T1000 (cell line): ENCODE measurements around the gene PCIF1.
"Not testable (repeated sequence)": the region's sequence is repeated elsewhere in the genome, so short reads cannot be mapped to it uniquely, and the experiment has no call there.

ENCODE experiments used
- DNase-seq: peaks from one replicate; lab custom pipeline; 2025; ENCODE audit warnings: mixed read lengths; lab: John Stamatoyannopoulos, UW

PCIF1 gene

GRCh38 chr20:45924391-45925261 is 9.9 kb upstream of the PCIF1 start:
- DNase-seq, result no peak

DNA sequence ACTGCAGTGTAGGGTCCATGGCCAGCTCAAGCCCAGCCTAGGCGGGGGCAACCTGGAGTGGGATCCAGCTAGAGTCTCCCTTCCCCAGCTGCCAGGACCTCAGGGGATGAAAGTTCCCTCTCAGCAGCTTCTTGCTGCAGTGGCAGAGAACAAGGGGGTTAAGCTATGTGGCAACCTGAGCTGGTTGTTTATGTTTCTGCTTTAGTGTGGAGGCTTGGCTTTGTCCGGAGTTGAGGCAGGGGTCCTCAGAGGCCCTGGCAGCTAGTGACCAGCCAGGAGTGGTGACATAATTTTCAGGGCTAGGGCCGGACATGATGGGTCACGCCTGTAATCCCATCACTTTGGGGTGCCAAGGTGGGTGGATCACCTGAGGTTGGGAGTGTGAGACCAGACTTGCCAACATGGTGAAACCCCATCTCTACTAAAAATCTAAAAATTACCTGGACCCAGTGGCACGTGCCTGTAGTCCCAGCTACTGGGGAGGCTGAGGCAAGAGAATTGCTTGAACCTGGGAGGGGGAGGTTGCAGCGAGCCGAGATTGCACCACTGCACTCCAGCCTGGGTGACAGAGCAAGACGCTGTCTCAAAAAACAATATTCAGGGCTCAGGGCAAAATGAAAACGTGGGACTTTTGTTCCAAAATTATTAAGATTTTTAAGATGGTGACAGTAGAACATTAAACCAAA is 8.5 kb upstream of the PCIF1 start:
- no peak for DNase-seq

GRCh38 chr20:45926731-45927070 is 7.8 kb upstream of the PCIF1 start:
- DNase-seq, result no peak

DNA sequence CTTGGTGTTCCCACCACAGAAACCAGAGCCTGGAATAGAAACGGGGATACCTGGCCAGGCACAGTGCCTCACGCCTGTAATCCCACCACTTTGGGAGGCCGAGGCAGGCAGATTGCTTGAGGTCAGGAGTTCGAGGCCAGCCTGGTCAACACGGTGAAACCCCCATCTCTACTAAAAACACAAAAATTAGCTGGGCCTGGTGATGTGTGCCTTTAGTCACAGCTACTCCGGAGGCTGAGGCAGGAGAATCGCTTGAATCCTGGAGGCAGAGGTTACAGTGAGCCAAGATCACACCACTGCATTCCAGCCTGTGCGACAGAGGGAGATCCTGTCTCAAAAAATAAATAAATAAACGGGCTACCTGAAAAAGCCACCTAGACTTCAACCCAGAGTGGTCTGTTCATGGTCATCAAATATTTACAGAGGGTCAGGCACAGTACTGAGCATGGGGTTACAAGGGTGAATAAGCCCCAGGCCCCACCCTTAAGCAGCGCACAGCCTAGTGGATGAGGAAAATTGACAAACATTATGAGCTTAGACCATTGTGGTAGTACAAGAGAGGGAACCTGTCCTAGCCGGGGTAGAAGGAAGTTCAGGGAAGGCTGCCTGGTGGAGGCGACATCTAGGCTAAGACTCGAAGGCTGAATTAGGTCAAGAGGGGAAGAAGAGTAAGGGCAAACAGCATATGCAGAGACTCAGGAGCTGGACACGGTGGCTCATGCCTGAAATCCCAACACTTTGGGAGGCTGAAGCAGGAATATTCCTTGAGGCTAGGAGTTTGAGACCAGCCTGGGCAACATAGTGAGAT is 7.2 kb upstream of the PCIF1 start:
- DNase-seq, result no peak

GRCh38 chr20:45931680-45932079 is 2.8 kb upstream of the PCIF1 start:
- DNase-seq, result not testable (repeated sequence)

DNA sequence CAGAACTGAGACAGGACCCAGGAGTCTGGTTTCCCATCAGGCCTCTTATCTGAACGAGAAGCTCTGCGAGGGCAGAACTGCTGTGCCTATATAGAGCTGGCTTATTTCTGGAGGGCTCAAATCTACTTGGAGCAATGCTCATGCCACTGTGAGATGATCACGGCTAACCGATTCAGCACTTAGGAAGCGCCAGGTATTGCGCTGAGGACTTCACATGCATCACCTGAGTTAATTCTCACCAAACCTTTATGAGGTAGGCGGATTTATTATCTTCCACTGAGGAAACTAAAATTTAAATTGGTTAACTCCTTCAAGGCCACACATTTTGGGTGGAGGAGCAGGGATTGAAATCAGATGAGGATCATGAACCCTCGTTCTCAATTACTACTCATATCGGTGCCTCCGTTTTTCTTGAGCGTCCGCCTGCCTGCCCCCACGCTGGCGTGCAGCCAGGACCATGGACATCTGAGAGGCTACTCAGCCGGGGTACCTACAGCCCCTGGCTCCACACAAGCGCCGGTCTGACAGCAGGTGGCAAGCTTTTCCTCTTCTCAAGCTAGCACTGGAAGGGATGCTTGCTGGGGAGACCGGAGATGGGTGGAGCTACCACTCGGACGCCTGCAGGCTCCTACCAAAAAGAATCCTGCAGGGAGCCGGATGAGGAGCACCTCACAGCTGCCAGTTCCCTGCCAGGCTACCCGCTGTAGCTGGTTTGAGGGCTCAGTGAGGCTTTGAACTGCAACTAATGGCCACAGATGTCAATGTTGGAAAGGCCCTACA is 1.0 kb upstream of the PCIF1 start:
- peak; percentile 52 for DNase-seq

- DNase-seq, result no peak
These were observed 367 bp upstream of the PCIF1 start for GRCh38 chr20:45934046-45934585.

- no peak for DNase-seq
These were observed 1.0 kb downstream of the PCIF1 start for GRCh38 chr20:45935416-45936046.

DNA sequence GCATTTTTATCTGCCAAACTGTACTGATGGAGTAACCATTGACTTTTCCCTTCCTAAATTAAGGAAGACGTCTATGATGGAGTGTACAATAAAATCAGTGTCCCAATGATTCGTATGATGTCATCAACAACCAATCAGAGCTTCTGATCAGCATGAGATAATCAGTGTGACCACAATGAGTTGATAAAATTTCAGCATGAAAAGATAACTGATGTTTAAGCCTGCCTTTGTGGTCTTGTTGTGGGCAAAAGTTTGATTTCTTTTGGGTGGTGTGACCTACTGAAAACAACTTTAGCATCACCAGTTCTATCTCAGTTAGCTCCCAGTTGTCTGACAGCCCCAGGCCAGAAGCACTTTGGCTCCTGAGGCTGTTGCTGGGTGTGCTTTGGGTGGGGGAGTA is 3.3 kb downstream of the PCIF1 start:
- no peak for DNase-seq

DNA sequence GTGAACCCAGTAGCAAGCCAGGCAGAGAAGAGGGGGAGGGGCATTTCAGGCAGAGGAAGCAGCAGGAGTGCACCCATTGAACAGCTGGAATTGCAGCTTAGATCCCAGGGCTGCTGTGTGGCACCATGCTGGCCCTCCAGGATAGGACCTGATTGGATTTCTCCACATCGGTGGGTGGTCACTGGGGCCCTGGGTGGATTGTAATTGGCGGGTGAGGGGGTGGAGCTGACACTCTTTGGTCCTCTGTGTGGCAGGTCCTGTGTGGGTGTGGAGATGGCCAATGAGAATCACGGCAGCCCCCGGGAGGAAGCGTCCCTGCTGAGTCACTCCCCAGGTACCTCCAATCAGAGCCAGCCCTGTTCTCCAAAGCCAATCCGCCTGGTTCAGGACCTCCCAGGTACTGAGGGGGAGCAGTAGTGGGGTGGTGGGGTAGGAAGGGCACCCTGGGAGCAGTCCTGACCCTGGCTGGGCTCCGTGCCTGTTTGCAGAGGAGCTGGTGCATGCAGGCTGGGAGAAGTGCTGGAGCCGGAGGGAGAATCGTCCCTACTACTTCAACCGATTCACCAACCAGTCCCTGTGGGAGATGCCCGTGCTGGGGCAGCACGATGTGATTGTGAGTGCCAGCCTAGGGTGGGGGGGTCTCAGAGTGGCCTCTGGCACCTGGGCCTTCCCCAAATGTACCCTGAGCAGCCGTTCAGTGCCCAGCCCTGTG is 4.4 kb downstream of the PCIF1 start:
- no peak for DNase-seq

DNA sequence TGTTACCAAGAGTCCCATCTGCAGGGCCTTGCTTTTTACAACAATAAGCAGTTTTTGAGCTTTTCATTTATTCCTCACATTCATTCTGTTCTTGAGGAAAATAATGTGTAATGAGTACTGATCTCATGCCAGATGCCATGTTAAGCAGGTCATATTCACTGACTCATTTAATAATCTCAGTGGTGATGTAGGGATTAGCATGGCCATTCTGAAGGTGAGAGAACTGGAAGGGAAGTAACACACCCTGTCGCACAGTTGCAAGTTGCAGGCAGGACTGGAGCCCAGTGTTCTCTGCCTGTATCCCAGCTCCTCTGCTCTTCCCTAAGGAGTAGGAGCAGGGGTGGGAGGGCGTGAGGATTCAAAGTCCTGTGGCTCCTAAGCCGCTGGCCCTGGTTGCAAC is 5.6 kb downstream of the PCIF1 start:
- no peak for DNase-seq

DNA sequence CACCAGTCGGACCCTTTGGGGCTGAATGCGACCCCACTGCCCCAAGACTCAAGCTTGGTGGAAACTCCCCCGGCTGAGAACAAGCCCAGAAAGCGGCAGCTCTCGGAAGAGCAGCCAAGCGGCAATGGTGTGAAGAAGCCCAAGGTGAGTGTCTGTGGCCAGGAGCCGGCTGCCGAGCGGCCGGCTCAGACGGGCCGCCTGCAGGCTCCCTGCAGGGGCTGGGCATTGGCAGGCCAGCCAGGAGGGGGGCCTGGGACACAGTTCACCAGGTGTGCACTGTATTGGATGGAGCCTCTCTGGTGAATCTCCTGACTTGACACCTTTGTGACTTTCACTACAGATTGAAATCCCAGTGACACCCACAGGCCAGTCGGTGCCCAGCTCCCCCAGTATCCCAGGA is 6.0 kb downstream of the PCIF1 start:
- no peak for DNase-seq

DNA sequence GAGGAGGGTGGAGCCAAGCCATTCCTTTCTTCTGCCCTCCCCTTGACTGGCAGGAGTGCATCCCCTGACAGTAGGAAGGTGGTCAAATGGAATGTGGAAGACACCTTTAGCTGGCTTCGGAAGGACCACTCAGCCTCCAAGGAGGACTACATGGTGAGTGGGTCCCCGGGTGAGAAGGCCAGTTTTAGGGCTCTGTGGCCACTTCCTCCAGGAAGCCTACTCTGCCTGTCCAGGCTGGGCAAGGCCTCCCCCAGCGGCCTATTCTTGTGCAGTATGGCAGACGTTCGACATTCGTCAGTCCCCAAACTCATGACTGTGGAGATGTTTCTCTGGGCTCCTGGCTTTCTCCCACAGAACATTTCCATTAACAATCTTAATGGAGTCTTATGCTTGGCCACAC is 9.1 kb downstream of the PCIF1 start:
- DNase-seq, result no peak

GRCh38 chr20:45944151-45944964 is 9.9 kb downstream of the PCIF1 start:
- DNase-seq, result no peak

- no peak for DNase-seq
These were observed 10.6 kb downstream of the PCIF1 start for GRCh38 chr20:45944965-45945677.

GRCh38 chr20:45945678-45946148 is 11.2 kb downstream of the PCIF1 start:
- peak; percentile 70 for DNase-seq

DNA sequence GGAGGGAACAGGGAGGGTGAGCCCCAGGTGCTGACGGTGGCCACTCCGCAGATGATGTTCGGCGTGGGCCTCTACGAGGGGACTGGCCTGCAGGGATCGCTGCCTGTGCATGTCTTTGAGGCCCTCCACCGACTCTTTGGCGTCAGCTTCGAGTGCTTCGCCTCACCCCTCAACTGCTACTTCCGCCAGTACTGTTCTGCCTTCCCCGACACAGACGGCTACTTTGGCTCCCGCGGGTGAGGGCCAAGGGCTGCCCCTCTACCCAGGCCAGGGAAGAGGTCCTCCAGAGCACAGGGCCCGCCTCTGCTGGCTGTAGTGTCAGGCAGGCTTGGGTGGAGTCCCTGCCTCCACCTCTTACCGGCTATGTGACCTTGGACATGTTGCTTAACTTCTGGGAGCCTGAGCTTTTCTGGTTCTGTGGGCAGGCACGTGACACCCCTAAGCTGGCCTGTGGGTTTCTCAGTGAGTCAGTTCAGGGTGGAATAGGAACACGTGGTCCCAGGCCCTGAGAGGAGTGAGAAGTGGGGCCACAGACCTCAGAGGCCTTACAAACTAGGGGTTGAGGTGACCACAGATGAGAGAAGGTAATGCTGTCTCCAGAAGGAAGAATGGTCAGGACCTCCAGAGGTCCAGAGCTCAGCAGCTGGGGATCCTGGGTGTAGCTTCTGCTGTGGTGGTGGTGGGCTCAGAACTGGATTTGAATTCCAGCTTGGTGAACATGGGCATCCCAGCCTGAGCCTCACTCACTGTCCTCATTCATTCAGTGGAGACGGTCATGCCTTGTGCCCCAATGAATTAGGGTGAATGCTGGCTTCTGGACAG is 11.9 kb downstream of the PCIF1 start:
- peak; percentile 51 for DNase-seq
